ENCODE data around the gene RPLP2.

The RPLP2 gene

GRCh38 chr11:837189-837989 is 27.6 kb downstream of the RPLP2 start:
- H3K4me3 Mint-ChIP-seq, result no peak overlapping the region
- no peak for DNase-seq
- H3K36me3 Mint-ChIP-seq (ENCODE audit: low read depth), result peaks cover 12% of the 10 kb centered on the region
- no peaks in the 10 kb centered on the region for H3K27me3 Mint-ChIP-seq
- ATAC-seq, result no peak
- no peak overlapping the region for H3K27ac Mint-ChIP-seq
- H3K9me3 Mint-ChIP-seq, result no peaks in the 10 kb centered on the region
- peaks cover 30% of the 10 kb centered on the region for H3K4me1 Mint-ChIP-seq

- H3K4me3 Mint-ChIP-seq, result no peak overlapping the region
Measured at GRCh38 chr11:837990-838307, 28.2 kb downstream of the RPLP2 start.

GRCh38 chr11:838441-839279 is 28.9 kb downstream of the RPLP2 start:
- H3K4me3 Mint-ChIP-seq, result no peak overlapping the region
- H3K9me3 Mint-ChIP-seq, result no peaks in the 10 kb centered on the region
- no peak for DNase-seq
- ATAC-seq, result no peak
- H3K27ac Mint-ChIP-seq, result no peak overlapping the region
- peaks cover 12% of the 10 kb centered on the region for H3K36me3 Mint-ChIP-seq (ENCODE audit: low read depth)
- H3K4me1 Mint-ChIP-seq, result peaks cover 34% of the 10 kb centered on the region
- peaks cover 3% of the 10 kb centered on the region for H3K27me3 Mint-ChIP-seq

More at GRCh38 chr11:837990-838307, 28.2 kb downstream of the RPLP2 start:
- H3K27me3 Mint-ChIP-seq, result no peaks in the 10 kb centered on the region
- no peak overlapping the region for H3K27ac Mint-ChIP-seq
- peaks cover 30% of the 10 kb centered on the region for H3K4me1 Mint-ChIP-seq
- DNase-seq (no peak), ATAC-seq (no peak)
- no peaks in the 10 kb centered on the region for H3K9me3 Mint-ChIP-seq
- peaks cover 12% of the 10 kb centered on the region for H3K36me3 Mint-ChIP-seq (ENCODE audit: low read depth)

GRCh38 chr11:839280-839623 is 29.5 kb downstream of the RPLP2 start:
- Mint-ChIP-seq H3K9me3 (no peaks in the 10 kb centered on the region), H3K4me1 (peaks cover 33% of the 10 kb centered on the region), H3K4me3 (no peak overlapping the region), H3K36me3 (ENCODE audit: low read depth) (peaks cover 12% of the 10 kb centered on the region), H3K27me3 (peaks cover 3% of the 10 kb centered on the region), H3K27ac (no peak overlapping the region)
- no peak for ATAC-seq
- no peak for DNase-seq

GRCh38 chr11:839875-840617 is 30.3 kb downstream of the RPLP2 start:
- H3K4me3 Mint-ChIP-seq, result peak overlapping the region; percentile 84
- H3K36me3 Mint-ChIP-seq (ENCODE audit: low read depth), result peaks cover 12% of the 10 kb centered on the region
- H3K27me3 Mint-ChIP-seq, result peaks cover 3% of the 10 kb centered on the region
- peaks cover 33% of the 10 kb centered on the region for H3K4me1 Mint-ChIP-seq
- DNase-seq, result no peak
- no peak for ATAC-seq
- peak overlapping the region; percentile 49 for H3K27ac Mint-ChIP-seq
- H3K9me3 Mint-ChIP-seq, result no peaks in the 10 kb centered on the region

GRCh38 chr11:841981-842369 is 32.2 kb downstream of the RPLP2 start:
- peak; percentile 16 for ATAC-seq
- no peak for DNase-seq
- peaks cover 30% of the 10 kb centered on the region for H3K4me1 Mint-ChIP-seq
- peak overlapping the region; percentile 73 for H3K27ac Mint-ChIP-seq
- H3K4me3 Mint-ChIP-seq, result peak overlapping the region; percentile 84
- H3K9me3 Mint-ChIP-seq, result no peaks in the 10 kb centered on the region
- H3K27me3 Mint-ChIP-seq, result peaks cover 3% of the 10 kb centered on the region
- H3K36me3 Mint-ChIP-seq (ENCODE audit: low read depth), result peaks cover 12% of the 10 kb centered on the region

GRCh38 chr11:842370-843002 is 32.7 kb downstream of the RPLP2 start, which contains the start of the genes POLR2L and TSPAN4:
TSS of gene POLR2L (minus strand) at chr11:842529. CDS start at chr11:842508, 21 bp downstream.
TSS of gene TSPAN4 (plus strand) at chr11:842852. CDS start at chr11:850305, 7,453 bp downstream.
- peak; percentile 63 for ATAC-seq
- no peaks in the 10 kb centered on the region for H3K9me3 Mint-ChIP-seq
- H3K4me1 Mint-ChIP-seq, result peaks cover 30% of the 10 kb centered on the region
- peak; percentile 92 for DNase-seq
- peak within 1 kb of the TSS; percentile 73 for H3K27ac Mint-ChIP-seq
- peaks cover 12% of the 10 kb centered on the region for H3K36me3 Mint-ChIP-seq (ENCODE audit: low read depth)
- H3K4me3 Mint-ChIP-seq, result peak within 1 kb of the TSS; percentile 84
- peaks cover 3% of the 10 kb centered on the region for H3K27me3 Mint-ChIP-seq

- ATAC-seq, result no peak
- Mint-ChIP-seq H3K27ac (peak overlapping the region; percentile 39), H3K4me3 (peak overlapping the region; percentile 72), H3K27me3 (peaks cover 3% of the 10 kb centered on the region), H3K36me3 (ENCODE audit: low read depth) (peaks cover 12% of the 10 kb centered on the region), H3K9me3 (no peaks in the 10 kb centered on the region), H3K4me1 (peaks cover 30% of the 10 kb centered on the region)
- DNase-seq, result no peak
Measured at GRCh38 chr11:843086-843734, 33.4 kb downstream of the RPLP2 start.

- peaks cover 7% of the 10 kb centered on the region for H3K27me3 Mint-ChIP-seq
- H3K4me3 Mint-ChIP-seq, result peak overlapping the region; percentile 72
- peak overlapping the region; percentile 39 for H3K27ac Mint-ChIP-seq
- no peak for ATAC-seq
- peaks cover 9% of the 10 kb centered on the region for H3K36me3 Mint-ChIP-seq (ENCODE audit: low read depth)
- H3K9me3 Mint-ChIP-seq, result no peaks in the 10 kb centered on the region
- peaks cover 34% of the 10 kb centered on the region for H3K4me1 Mint-ChIP-seq
- no peak for DNase-seq
Measured at GRCh38 chr11:843818-844692, 34.3 kb downstream of the RPLP2 start.

- ATAC-seq, result no peak
- H3K4me1 Mint-ChIP-seq, result peaks cover 32% of the 10 kb centered on the region
- H3K27me3 Mint-ChIP-seq, result peaks cover 9% of the 10 kb centered on the region
- peaks cover 9% of the 10 kb centered on the region for H3K36me3 Mint-ChIP-seq (ENCODE audit: low read depth)
- peak; percentile 54 for DNase-seq
- H3K27ac Mint-ChIP-seq, result no peak overlapping the region
- H3K4me3 Mint-ChIP-seq, result no peak overlapping the region
- no peaks in the 10 kb centered on the region for H3K9me3 Mint-ChIP-seq
Measured at GRCh38 chr11:844693-845644, 35.2 kb downstream of the RPLP2 start.

GRCh38 chr11:845872-846495 is 36.2 kb downstream of the RPLP2 start:
- Mint-ChIP-seq H3K9me3 (no peaks in the 10 kb centered on the region), H3K4me1 (peaks cover 23% of the 10 kb centered on the region), H3K27me3 (peaks cover 11% of the 10 kb centered on the region), H3K4me3 (no peak overlapping the region), H3K36me3 (ENCODE audit: low read depth) (peaks cover 2% of the 10 kb centered on the region), H3K27ac (no peak overlapping the region)
- no peak for DNase-seq
- ATAC-seq, result no peak
